Type B pancreatic cell (in vitro differentiated cells): ENCODE data around the gene CADM4. TPM values are rescaled to one million over a fixed set of nuclear protein-coding genes. Genes with fewer than 3 reads are reported as not detected.
"Not testable (repeated sequence)": the region's sequence is repeated elsewhere in the genome, so short reads cannot be mapped to it uniquely, and the experiment has no call there.

ENCODE experiments used
- DNase-seq: peaks from one replicate; pipeline ENCODE4 v3.0.0; 2021; ENCODE audit warnings: mixed read lengths; ENCODE audit not compliant: unreplicated experiment; ENCODE audit errors: extremely low spot score
- H3K27ac Mint-ChIP-seq: 2 replicates; pipeline ENCODE4 v1.8.0; 2021; ENCODE audit warnings: mild to moderate bottlenecking, mixed read lengths
- H3K27me3 Mint-ChIP-seq: 2 replicates; pipeline ENCODE4 v1.8.0; 2021; ENCODE audit warnings: mixed read lengths
- H3K36me3 Mint-ChIP-seq: 2 replicates; pipeline ENCODE4 v1.8.0; 2021; ENCODE audit warnings: mixed read lengths
- H3K4me1 Mint-ChIP-seq: one replicate; pipeline ENCODE4 v1.8.0; 2021; ENCODE audit warnings: mixed read lengths; ENCODE audit not compliant: unreplicated experiment
- H3K4me3 Mint-ChIP-seq: 2 replicates; pipeline ENCODE4 v1.8.0; 2021; ENCODE audit warnings: mild to moderate bottlenecking, mixed read lengths
- H3K9me3 Mint-ChIP-seq: 2 replicates; pipeline ENCODE4 v1.8.0; 2021; ENCODE audit warnings: mixed read lengths
- total RNA-seq: library from RNA; stranded (reverse); gene quantifications from 2 replicates; pipeline ENCODE4 v1.2.1, GENCODE V29; 2021; ENCODE audit warnings: low replicate concordance
- TF ChIP-seq, protein P1 (sequence below): fragments of 200-600 bp; sonication (generic); conservative IDR thresholded peaks from 2 replicates; pipeline ENCODE4 v1.5.0; 2021; ENCODE audit warnings: antibody characterized with exemption, mild to moderate bottlenecking

CADM4 gene
- total RNA-seq, 1 donor from 2014 or later, result 37.9 TPM

GRCh38 chr19:43636121-43636683 lies 3.4 kb downstream of the CADM4 start:
- Mint-ChIP-seq H3K27me3 (peaks cover 8% of the 10 kb centered on the region), H3K4me1 (peaks cover 19% of the 10 kb centered on the region), H3K9me3 (no peaks in the 10 kb centered on the region), H3K4me3 (no peak overlapping the region), H3K27ac (no peak overlapping the region), H3K36me3 (no peaks in the 10 kb centered on the region)
- TF ChIP-seq, protein P1, sequence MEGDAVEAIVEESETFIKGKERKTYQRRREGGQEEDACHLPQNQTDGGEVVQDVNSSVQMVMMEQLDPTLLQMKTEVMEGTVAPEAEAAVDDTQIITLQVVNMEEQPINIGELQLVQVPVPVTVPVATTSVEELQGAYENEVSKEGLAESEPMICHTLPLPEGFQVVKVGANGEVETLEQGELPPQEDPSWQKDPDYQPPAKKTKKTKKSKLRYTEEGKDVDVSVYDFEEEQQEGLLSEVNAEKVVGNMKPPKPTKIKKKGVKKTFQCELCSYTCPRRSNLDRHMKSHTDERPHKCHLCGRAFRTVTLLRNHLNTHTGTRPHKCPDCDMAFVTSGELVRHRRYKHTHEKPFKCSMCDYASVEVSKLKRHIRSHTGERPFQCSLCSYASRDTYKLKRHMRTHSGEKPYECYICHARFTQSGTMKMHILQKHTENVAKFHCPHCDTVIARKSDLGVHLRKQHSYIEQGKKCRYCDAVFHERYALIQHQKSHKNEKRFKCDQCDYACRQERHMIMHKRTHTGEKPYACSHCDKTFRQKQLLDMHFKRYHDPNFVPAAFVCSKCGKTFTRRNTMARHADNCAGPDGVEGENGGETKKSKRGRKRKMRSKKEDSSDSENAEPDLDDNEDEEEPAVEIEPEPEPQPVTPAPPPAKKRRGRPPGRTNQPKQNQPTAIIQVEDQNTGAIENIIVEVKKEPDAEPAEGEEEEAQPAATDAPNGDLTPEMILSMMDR, result no peak
- DNase-seq, result no peak

- H3K4me3 Mint-ChIP-seq, result peak overlapping the region; percentile 72
- H3K27me3 Mint-ChIP-seq, DNase-seq, H3K36me3 Mint-ChIP-seq, H3K9me3 Mint-ChIP-seq: not testable (repeated sequence)
- H3K27ac Mint-ChIP-seq, result peak overlapping the region; percentile 43
- H3K4me1 Mint-ChIP-seq, result peaks cover 17% of the 10 kb centered on the region
These were observed 4.1 kb downstream of the CADM4 start for GRCh38 chr19:43635561-43635940.

DNA sequence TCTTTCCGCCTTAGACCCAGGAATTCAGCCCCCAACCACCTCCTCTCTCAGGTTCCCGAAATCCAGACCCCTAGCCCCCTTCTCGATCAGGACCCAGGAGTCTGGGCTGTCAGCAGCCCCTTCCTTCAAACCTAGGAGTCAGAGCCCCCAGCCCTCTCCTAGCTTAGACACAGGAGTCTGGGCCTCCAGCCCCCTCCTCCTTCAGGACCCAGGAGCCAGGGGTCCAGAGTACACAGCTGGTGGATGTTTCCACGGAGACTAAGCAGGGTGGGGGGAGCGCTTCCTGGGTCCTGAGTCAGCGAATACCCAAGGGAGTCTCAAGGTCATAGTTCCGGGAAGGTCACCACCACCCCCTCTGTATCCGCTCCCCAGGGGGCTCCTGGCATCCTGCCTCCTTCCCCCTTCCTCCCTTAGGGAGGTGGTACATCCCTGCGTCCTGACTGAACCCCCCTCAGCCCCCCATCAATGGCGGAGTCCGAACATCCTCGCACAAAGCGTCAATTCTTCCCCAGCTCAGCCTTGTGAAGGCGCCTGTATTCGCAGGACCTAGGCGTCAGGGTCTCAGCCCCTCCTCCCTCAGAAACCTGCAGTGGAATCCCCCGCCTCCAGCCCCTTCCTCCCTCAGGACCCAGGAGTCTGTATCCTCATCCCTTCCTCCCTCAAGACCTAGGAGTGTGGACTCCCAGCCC lies 4.6 kb downstream of the CADM4 start:
- H3K9me3 Mint-ChIP-seq, result no peaks in the 10 kb centered on the region
- peaks cover 17% of the 10 kb centered on the region for H3K4me1 Mint-ChIP-seq
- peaks cover 6% of the 10 kb centered on the region for H3K27me3 Mint-ChIP-seq
- no peaks in the 10 kb centered on the region for H3K36me3 Mint-ChIP-seq
- no peak for DNase-seq
- TF ChIP-seq, protein P1, result no peak
- H3K27ac Mint-ChIP-seq, result peak overlapping the region; percentile 43
- H3K4me3 Mint-ChIP-seq, result peak overlapping the region; percentile 72

DNA sequence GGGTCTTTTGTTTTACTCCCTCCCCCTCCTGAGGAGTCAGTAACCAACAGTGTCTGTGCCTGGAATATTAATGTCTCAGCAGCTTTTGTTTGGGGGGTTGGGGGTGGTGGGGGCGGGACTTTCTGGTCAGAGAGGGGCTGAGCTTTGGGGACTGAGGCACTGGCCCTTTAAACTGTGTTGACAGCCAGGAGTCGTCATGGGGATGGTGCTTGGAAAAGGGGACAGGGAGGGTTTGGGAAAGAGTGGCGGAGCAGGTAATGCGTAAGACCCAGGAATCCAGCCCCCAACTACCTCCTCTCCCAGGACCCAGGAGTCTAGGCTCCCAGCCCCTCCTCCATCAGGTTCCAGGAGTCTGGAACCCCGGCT lies 5.2 kb downstream of the CADM4 start:
- Mint-ChIP-seq H3K27me3 (peaks cover 6% of the 10 kb centered on the region), H3K9me3 (no peaks in the 10 kb centered on the region), H3K27ac (no peak overlapping the region), H3K36me3 (no peaks in the 10 kb centered on the region), H3K4me1 (peaks cover 17% of the 10 kb centered on the region), H3K4me3 (no peak overlapping the region)
- TF ChIP-seq, protein P1, result no peak
- DNase-seq, result no peak

DNA sequence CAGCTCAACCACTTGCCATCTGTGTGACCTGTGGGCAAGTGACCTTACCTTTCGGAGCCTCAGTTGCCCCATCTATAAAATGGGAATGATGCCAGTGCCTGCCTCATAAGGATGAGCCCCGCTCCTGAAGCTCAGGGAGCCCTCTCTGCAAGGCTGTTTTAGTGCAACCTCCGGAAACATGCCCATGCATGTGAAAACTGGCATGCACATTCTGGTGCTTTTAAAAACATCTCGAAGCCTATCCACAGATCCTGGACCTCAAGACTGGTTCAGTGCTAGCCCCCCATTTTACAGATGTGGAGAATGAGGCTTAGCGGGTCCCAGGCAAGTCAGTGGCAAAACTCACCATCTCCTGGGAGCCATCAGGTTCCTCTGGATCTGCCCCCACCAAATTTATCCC lies 5.6 kb downstream of the CADM4 start:
- Mint-ChIP-seq H3K9me3 (no peaks in the 10 kb centered on the region), H3K27me3 (peaks cover 5% of the 10 kb centered on the region), H3K4me1 (peaks cover 15% of the 10 kb centered on the region), H3K36me3 (no peaks in the 10 kb centered on the region), H3K4me3 (no peak overlapping the region), H3K27ac (no peak overlapping the region)
- TF ChIP-seq, protein P1, result no peak
- DNase-seq, result no peak

DNA sequence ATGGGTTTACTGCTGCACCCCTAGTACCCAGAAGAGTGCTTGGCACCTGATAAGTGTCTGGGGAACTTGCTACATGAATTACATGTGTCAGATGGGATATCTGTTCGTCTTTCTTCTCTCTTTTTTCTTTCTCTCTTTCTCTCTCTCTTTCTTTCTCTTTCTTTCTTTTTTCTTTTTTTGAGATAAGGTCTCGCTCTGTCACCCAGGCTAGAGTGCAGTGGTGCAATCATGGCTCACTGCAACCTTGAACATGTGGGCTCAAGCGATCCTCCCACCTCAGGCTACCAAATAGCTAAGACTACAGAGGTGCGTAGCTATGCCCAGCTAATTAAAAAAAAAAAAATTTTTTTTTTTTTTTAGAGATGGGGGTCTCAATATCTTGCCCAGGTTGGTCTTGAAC lies 6.1 kb downstream of the CADM4 start:
- no peak for DNase-seq
- no peaks in the 10 kb centered on the region for H3K9me3 Mint-ChIP-seq
- H3K36me3 Mint-ChIP-seq, result no peaks in the 10 kb centered on the region
- no peak overlapping the region for H3K27ac Mint-ChIP-seq
- H3K4me3 Mint-ChIP-seq, result no peak overlapping the region
- TF ChIP-seq, protein P1, result no peak
- peaks cover 10% of the 10 kb centered on the region for H3K4me1 Mint-ChIP-seq
- no peaks in the 10 kb centered on the region for H3K27me3 Mint-ChIP-seq
